Activated T-helper 1 cell treated with Interleukin-2 at 50 U/mL for 16 hours (primary cell): ENCODE data around the gene ENTPD1.
"Not testable (repeated sequence)": the region's sequence is repeated elsewhere in the genome, so short reads cannot be mapped to it uniquely, and the experiment has no call there.

Source experiments
- DNase-seq: peaks from one replicate; pipeline ENCODE4 v3.0.0-alpha.2; 2020; ENCODE audit warnings: low read depth

The ENTPD1 gene

DNA sequence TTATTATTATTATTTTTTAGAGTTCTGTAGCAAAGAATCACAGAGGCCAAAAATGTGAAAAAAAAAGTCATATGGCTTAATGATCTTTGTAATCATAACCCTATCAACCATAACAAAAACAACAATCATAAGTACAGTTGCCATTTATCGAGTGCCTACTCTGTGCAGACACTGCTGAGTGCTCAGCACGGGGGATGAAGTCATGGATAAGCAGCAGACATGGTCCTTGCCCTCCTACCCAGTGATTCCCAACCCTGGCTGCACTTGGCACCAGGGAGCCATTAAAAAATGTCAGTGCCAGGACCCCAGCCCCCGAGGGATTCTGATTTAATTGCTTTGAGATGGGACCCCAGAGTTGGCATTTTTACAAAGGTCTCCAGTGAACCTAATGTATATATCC is 38.2 kb downstream of the ENTPD1 start:
- no peak for DNase-seq

DNA sequence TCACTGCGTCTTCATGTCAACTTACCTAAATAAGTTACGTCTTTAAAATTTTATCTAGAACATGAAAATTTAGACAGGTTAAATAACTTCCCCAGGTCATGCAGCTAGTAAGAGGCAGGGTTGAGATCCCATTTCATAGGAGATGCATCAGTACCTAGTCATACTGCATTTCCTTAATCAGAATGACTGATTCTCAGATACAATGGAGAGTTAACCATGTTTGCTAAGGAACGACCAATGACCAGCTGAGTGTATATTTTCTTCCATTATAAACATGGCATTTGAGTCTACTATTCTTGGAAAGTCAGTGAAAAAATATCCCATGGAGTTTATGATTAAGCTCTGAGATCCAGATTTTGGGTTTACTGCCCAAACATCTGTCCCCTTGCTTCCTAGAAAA is 39.6 kb downstream of the ENTPD1 start:
- DNase-seq = no peak

DNA sequence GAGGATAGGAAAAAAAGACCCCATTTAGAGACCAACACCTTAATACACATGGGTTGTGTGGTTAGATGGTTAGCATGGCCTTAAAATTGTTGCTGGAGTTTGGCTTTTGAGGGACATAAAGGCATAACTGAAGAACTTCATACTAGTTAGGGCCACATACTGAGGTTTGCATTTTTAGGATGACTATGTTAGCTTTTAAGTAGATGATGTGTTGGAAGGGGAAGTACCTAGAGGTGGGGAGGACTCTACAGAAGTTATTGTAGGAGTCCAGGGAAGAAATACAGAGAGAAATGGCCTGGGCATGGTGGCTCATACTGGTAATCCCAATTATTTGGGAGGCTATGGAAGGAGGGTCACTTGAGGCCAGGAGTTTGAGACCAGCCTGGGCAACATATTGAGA is 40.5 kb downstream of the ENTPD1 start:
- DNase-seq = no peak

DNA sequence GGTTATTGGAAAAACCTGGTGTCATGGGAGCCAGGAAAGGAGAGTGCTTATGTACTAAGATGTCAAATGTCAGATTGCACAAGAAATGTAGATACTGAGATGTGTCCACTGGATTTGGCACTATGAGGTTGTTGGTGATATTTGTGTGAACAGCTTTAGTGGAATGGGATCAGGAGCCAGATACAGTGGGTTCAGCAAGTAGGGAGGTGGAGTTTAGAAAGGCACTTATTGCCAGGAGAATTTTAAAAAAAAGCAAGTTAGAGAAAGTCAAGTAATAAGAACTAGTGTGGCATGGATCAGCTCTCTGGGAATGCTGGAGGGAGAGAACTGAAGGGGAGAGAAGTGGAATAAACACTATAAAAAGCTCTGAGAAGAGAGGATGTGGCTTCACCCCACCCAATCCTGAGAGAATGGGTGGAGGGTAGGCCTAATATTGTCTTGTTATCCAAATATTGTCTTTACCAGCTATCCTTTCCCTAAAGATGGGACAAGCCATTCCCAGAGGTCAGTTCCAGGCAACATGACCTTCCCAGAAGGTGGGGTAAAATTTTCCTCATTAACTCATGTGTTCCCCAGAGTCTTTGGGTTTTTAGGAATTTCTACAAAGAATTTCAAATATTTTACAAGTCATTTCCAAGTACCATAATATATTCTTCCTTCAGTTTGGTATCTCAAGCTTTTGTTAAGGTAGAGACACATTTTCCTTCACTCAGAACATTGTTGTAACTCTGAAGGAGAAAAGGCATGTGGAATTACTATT is 42.3 kb downstream of the ENTPD1 start:
- no peak for DNase-seq

DNA sequence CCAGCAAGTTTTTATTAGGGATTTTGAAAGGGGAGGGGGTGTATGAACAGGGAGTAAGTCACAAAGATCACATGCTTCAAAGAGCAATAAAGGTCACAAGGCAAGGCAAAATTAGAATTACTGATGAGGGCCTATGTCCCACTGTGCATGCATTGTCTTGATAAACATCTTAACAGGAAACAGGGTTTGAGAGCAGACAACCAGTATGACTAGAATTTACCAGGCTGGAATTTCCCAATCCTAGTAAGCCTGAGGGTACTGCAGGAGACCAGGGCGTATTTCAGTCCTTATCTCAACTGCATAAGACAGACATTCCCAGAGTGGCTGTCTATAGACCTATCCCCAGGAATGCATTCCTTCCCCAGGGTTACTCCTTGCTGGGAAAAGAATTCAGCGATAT is 44.3 kb downstream of the ENTPD1 start:
- not testable (repeated sequence) for DNase-seq

DNA sequence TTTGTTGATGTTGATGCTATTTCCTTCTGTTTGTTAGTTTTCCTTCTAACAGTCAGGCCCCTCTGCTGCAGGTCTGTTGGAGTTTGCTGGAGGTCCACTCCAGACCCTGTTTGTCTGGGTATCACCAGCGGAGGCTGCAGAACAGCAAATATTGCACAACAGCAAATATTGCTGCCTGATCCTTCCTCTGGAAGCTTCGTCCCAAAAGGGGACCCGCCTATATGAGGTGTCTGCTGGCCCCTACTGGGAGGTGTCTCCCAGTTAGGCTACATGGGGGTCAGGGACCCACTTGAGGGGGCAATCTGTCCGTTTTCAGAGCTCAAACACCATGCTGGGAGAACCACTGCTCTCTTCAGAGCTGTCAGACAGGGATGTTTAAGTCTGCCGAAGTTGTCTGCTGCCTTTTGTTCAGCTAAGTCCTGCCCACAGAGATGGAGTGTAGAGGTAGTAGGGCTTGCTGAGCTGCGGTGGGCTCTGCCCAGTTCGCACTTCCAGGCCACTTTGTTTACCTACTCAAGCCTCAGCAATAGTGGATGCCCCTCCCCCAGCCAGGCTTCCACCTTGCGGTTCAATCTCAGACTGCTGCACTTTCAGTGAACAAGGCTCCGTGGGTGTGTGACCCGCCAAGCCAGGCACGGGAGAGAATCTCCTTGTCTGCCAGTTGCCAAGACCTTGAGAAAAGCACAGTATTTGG is 50.9 kb downstream of the ENTPD1 start:
- DNase-seq = not testable (repeated sequence)

DNA sequence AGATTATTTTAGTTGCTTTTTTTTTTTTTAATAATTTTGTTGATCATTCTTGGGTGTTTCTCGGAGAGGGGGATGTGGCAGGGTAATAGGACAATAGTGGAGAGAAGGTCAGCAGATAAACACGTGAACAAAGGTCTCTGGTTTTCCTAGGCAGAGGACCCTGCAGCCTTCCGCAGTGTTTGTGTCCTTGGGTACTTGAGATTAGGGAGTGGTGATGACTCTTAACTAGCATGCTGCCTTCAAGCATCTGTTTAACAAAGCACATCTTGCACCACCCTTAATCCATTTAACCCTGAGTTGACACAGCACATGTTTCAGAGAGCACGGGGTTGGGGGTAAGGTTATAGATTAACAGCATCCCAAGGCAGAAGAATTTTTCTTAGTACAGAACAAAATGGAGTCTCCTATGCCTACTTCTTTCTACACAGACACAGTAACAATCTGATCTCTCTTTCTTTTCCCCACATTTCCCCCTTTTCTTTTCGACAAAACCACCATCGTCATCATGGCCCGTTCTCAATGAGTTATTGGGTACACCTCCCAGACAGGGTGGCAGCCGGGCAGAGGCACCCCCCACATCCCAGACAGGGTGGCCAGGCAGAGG is 52.8 kb downstream of the ENTPD1 start:
- DNase-seq = not testable (repeated sequence)

DNA sequence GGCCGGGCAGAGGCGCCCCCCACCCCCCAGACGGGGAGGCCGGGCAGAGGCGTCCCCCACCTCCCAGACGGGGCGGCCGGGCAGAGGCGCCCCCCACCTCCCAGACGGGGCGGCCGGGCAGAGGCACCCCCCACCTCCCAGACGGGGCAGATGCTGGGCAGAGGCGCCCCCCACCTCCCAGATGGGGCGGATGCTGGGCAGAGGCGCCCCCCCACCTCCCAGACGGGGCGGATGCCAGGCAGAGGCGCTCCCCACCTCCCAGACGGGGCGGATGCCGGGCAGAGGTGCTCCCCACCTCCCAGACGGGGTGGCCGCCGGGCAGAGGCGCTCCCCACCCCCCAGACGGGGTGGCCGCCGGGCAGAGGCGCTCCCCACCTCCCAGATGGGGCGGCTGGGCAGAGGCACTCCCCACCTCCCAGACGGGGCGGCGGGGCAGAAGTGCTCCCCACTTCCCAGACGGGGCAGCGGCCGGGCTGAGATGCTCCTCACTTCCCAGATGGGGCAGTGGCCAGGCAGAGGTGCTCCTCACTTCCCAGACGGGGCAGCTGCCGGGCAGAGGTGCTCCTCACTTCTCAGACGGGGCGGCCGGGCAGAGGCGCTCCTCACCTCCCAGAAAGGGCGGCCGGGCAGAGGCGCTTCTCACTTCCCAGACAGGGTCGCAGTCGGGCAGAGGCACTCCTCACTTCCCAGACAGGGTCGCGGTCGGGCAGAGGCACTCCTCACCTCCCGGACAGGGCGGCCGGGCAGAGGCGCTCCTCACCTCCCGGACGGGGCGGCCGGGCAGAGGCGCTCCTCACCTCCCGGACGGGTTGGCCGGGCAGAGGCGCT is 53.6 kb downstream of the ENTPD1 start:
- DNase-seq = no peak

DNA sequence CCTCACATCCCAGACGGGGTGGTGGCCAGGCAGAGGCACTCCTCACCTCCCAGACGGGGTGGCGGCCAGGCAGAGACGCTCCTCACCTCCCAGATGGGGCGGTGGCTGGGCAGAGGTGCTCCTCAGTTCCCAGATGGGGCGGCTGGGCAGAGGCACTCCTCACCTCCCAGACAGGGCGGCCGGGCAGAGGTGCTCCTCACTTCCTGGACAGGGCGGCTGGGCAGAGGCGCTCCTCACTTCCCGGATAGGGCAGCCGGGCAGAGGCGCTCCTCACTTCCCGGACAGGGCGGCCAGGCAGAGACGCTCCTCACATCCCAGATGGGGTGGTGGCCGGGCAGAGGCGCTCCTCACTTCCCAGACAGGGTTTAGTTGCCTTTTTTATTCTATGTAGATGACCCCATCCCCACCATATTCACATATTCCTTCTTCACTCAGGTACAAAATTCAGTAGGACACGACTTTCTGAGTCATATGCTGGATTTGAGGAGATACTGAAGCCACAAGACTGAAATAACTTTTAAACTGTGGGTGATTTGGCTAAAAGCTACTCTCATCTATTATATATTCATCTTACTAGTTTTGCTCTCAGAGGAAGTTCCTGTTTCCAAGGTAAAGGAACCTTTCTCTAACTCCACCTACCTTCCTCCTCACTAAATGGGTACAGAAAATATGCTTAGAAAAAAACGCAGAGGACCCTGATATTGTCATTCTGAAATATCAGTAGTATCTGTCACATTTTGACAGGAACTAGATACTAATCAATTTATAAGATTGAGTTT is 54.4 kb downstream of the ENTPD1 start:
- DNase-seq = no peak

DNA sequence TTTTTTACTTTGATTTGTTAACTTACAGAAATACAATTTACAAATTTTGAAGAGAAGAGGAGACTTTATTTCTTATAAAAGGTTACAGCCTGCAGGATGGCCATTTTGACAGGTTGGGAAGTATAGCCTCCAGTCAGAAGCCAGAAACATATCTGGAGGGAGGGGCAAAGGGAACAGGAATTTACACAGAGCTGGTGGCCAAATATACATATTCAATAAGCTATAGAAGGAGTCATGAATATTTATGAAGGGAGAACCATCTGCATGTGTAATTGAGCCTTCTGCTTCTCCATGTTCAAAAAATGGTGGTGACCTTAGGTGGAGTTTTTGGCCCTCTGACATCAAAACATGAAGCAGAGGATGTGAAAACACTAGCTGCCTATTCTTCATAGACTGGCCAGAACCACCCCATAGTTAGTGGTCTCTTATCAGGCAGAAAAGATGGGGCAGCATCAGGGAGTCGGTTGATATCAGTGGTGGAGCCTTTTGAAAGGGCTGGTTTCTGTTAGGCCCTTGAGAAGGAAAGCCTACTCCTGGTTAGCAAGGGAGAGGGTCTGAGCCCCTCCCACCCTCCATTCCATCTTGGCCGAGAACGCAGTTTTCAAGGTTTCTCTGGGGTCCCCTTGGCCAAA is 57.2 kb downstream of the ENTPD1 start:
- no peak for DNase-seq

DNA sequence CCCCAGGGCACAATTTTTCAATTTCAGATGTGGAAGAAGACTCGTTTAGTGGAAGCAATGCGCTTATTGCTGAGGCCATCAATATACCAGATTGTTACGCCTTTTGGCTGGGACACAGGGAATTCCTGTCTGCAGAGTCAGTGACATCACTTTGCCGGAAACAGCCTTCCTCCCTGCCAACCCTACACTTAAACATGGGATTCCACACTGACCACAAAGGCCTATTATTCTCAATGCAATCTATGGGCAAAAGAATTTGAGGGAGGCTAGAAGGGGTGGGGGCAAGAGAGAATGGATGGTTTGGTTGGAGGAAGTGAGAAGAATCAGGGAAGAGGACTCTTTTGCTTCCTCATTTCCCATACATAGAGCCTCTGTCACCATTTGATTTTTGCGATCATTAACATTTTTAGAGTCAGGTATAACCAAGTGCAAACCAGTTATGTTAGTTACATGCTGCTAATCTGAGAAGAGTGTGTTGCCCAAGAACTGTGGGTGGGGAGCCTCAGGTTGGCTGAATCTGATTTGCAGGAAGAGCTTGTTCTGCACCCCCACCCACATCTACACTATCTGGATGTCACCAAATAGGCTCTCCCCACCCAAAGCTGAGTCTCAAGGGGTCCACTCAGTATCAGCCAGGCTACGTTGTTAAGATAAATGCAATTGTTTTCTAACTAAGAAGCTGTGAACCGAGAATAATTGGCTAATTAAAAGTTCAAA is 58.2 kb downstream of the ENTPD1 start:
- no peak for DNase-seq

DNA sequence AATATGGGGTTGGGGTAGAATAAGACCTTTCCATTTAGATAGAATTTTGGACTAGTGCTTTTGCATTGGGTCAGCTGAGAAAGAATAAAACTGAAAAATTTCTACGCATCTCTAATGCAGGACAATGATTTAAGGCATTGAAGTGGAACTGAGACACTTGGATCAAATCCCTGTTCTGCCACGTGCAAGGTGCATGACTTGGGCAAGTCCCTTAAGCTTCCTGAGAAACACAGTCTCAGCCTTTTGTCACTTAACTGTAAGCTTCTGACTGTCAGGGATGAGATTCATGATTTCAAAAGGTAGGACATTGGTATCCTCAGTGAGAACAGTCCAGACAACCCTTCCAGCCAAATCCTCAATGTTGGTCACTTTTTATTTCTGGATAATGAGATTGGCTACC is 59.2 kb downstream of the ENTPD1 start:
- DNase-seq = no peak

DNA sequence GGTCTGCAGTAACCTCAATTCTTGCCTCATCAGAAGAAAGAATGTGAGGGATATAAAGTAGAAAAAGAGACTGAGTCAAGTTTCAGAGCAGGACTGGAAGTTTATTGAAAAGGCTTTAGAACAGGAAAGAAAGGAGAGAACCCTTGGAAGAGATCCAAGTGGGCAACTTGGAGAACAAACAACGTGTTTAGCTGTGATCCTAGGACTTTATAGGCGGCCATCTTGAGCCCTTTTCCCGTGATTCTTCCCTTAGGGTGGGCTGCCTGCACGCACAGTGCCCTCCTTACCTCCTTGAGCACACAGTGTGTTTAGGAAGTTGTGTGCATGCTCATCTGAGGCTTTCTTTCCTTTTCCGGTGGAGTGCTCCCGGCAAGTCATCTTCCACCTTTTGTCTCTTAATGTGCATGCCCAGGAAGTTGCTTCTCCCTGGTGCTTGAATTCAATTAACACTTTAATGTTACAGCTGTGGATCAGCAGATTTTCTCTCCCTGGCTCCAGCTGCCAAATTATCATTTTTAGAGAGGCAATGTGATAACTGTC is 59.8 kb downstream of the ENTPD1 start:
- no peak for DNase-seq

DNA sequence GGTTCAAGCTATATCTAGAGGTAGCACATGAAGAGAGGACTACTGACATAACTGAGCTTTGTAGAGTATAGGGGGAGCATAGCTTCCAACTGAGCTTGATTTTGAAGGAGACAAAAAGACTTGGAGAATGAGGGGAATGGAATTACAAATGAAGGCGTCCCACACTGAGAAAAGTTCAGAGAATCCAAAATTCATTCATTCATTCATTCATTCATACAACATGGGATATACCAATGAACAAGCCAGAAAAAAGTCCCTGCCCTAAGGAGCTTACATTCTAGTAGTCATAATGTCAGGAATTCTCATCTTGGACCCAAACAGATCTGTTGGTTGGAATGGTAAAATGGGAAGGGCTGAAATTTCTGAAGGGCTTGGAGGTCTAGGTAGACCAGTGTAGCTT is 62.0 kb downstream of the ENTPD1 start:
- no peak for DNase-seq

DNA sequence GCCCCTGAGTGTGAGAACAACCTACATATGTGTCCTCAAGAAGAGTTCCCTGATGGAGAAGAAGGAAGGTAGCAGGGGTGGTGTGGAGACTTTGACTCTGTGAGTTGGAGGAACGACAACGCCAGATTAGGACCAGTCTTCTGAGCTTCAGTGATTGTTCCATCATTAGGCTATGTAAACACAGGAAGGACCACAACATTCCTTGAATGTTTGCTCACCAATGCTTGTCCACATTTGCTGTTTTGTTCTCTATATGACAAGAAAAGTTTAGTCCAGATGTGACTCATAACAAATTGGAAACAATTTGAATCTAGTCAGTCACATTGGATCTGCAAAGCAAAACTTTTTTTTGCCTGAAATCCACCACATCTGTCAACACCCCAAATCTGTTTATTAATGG is 62.7 kb downstream of the ENTPD1 start:
- DNase-seq = no peak

DNA sequence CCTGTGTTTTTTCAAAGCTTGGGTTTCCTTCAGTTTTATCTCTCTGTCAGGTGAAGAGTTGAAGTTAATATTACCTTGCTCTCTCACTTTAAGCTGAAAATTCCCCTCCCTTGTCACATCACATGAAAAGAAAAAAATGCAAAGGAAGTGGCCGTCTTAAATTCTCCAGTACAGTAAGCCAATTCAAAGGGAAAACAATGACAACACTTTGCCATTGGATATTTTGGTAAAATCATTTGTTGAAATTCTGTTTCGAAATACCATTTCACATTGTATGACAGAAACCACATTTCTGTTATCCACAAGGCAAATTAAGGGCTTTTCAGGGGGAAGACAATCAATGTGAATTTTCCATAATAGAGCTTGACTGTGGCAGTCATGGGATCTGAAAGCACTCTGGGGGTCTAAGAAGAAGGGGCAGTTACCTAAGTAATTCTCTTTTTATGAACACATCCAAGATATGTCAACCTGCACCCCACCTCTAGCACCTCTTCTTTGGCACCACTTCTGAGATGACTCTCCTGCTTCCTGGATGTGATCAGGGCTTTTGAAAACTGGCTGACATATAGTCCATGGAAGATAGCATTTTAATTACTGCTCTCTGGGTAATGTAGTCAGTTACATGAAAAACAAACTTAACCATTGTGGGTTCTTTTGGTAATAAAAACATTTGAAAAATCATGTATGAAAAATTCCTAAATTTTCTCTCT is 63.8 kb downstream of the ENTPD1 start:
- DNase-seq = no peak

DNA sequence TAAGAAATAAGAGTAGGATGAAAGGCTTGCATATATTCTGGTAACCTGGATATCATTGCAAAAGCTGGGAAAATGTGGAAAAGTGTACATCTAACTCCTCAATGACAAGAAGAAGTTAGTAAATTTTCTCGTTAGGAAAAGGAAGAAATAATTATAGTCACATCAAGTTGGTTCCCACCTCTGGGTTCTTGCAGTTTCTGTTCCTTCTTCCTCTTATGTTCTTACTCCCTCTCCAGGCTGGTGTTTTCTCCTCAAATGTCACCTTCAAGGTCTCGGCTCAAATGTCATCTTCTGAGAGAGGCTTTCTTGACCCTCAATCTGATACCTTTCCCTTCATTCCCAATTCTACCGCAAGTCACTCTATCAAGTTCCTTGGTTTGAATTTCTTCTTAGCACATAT is 64.4 kb downstream of the ENTPD1 start:
- DNase-seq = no peak

DNA sequence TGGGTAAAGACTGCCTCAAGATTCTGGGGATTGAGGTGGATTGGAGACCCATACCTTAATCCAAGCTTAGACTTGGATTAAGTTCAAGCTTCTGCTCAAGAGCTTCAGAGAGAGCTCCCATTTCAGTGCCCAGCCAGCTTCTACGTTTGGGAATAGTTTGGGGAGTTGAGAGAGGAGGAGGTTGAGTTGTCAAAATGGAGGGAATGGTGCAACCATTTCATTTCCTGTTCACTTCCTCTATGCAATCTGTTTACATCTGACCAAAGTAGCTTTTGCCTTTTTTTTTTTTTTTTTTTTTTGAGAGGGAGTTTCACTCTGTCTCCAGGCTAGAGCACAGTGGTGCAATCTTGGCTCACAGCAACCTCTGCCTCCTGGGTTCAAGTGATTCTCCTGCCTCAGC is 65.8 kb downstream of the ENTPD1 start:
- no peak for DNase-seq

DNA sequence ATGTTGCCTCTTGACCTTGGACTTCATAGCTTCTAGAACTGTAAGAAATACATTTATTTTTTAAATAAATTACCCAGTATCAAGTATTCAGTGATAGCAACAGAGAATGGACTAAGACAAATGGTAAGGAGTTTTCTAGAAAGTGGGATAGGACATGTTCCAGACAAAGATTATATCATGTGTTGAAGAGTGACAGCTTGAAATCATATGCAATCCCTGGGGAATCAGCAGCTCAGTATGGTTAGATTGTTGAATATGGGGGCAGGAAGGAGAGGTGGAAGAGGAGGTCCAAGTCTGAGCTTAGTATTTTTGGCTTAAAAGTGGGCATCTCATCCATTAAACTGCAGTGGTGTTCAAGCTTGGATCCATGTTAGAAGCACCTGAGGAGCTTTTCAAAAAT is 74.1 kb downstream of the ENTPD1 start:
- no peak for DNase-seq

DNA sequence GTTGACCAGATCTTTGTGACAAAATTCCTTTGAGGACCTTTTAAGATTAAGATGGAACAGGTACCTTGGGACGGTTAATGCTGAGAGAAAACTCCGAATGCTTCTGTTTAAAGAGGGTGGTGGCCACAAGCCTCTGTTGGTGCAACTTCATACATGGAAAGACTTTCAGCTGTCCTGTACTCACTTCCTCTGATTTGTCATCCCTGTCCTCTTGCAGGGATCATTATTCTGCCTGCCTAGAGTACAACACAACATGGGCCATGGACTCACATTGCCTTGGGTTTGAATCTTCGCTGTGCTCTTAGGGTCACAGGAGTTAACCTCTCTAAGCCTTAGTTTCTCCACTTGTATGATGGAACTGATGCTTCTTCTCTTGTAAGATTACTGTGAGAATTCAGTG is 75.1 kb downstream of the ENTPD1 start:
- DNase-seq = no peak
